Loucy (cell line): ENCODE results near the gene RAB31.

Experiments used
- CTCF ChIP-seq: fragments of 200-600 bp; sonication (generic); conservative IDR thresholded peaks from 2 replicates; pipeline ENCODE4 v1.5.1; 2014; ENCODE audit warnings: mild to moderate bottlenecking, antibody characterized with exemption, low read length
- EZH2phosphoT487 ChIP-seq: fragments of 200-600 bp; IDR thresholded peaks from 2 replicates; pipeline ENCODE4 v1.6.1; 2018; ENCODE audit warnings: antibody characterized with exemption, mild to moderate bottlenecking, moderate library complexity, borderline replicate concordance

GRCh38 chr18:9835825-9836224 is 127.7 kb downstream of the RAB31 start:
- no peak for TF ChIP-seq CTCF
- TF ChIP-seq EZH2phosphoT487: no peak
